HuH-7 (cell line): ENCODE results near the gene REXO1.

ENCODE experiments used
- DNase-seq: peaks from one replicate; pipeline ENCODE4 v3.0.0; 2011; ENCODE audit warnings: low spot score

Gene REXO1

DNA sequence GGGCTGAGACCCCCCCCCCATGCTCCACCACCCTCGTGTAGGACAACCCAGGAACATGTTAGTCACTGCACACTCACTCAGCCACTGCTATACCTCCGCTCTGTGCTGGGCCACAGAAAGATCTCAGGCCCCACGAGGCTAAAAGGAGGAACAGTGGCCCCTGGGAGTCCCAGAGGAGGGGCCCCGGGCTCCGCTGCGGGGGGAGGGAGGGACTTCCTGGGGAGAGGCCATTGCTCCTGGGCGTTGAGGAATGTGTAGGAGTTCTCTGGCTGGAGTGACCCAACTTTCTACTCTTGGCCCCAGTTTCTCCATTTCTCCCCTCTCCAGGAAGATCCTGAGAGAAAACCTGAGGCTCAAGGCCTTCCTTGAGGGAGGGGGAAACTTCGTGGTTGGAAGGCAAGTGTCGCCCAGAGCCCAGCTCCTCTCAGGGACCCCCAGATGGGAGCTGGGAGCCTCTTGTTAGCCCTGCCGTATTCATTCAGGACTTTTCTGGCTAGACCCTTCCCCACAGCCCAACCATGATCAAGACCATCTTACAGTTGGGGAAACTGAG lies 81.4 kb downstream of the REXO1 start:
- DNase-seq: no peak

DNA sequence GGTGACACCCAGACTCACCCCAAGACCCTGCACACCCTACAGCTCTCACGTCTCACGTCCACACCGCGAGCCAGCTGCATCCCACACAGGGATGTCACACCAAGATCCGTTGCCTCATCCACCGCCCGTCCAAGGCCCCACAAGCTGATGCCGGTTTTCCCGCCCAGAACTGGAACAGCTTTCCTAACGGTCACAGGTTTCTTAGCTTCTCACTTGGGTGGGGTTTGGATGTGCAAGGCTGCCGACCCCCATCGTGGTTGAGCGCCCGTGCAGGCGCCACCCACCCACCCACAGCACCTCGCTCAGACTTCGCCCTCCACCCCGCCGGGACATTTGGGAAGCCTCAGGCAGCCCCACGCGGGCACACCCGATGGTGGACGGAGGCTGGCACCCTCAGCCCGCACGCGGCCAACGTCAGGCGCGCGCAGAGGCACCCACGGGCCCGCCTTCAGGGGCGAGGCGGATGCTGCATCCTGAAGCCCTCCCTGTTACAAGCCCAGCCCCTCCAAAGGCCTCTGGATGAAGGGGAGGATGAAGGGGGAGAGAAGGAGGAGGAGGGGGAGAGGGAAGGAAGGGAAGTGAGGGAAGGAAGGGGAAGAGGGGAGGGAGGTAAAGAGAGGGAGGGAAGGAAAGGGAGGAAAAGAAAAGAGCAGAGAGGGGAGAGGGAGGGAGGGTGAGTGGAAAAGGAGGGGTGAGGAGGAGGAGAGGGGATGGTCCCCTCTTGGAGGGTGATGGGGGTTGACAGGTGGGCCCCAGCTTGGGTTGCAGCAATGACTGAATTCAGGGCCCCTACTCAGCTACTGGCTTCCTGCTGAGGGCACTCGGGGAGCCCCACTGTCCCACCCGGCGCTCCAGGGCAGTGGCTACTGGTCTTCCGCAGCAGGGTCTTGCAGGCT lies 82.1 kb downstream of the REXO1 start:
- DNase-seq: no peak
